Measurements from ENCODE around the gene KRTAP2-2.
"Not testable (repeated sequence)": the region's sequence is repeated elsewhere in the genome, so short reads cannot be mapped to it uniquely, and the experiment has no call there.

KRTAP2-2 gene

GRCh38 chr17:41037853-41038350 is 17.1 kb downstream of the KRTAP2-2 start:
- DNase-seq, result no peak
- Histone ChIP-seq H3K4me1 (no peaks in the 10 kb centered on the region), H3K4me3 (ENCODE audit: low read depth, low read length) (no peak overlapping the region), H3K36me3 (no peaks in the 10 kb centered on the region), H3K27me3 (peaks cover 51% of the 10 kb centered on the region), H3K9me3 (no peaks in the 10 kb centered on the region)
- no peak for TF ChIP-seq CTCF (IDR thresholded peaks at IDR 0.05; ENCODE audit: low read depth, low read length)

GRCh38 chr17:41034346-41034935 is 20.6 kb downstream of the KRTAP2-2 start, which contains the start of gene KRTAP1-3:
Gene KRTAP1-3, minus strand, starts transcription at chr17:41034874. Its CDS starts 53 bp downstream, at chr17:41034821.
- not testable (repeated sequence) for DNase-seq; H3K4me3 ChIP-seq (ENCODE audit: low read depth, low read length); H3K9me3 ChIP-seq; H3K36me3 ChIP-seq; H3K4me1 ChIP-seq
- peaks cover 66% of the 10 kb centered on the region for H3K27me3 ChIP-seq

- Histone ChIP-seq H3K9me3 (no peaks in the 10 kb centered on the region), H3K27me3 (peaks cover 71% of the 10 kb centered on the region), H3K36me3 (no peaks in the 10 kb centered on the region), H3K4me3 (ENCODE audit: low read depth, low read length) (no peak within 1 kb of the TSS), H3K4me1 (no peaks in the 10 kb centered on the region)
- TF ChIP-seq CTCF (IDR thresholded peaks at IDR 0.05; ENCODE audit: low read depth, low read length), result no peak
- DNase-seq, result no peak
Measured at GRCh38 chr17:41029633-41030245, 25.3 kb downstream of the KRTAP2-2 start, which contains the start of gene KRTAP1-4. Gene KRTAP1-4, minus strand, starts transcription at chr17:41030195. Its CDS starts 117 bp downstream, at chr17:41030078.

GRCh38 chr17:41026715-41027471 is 28.1 kb downstream of the KRTAP2-2 start, which contains the start of gene KRTAP1-5:
Gene KRTAP1-5, minus strand, starts transcription at chr17:41027208. Its CDS starts 53 bp downstream, at chr17:41027155.
- no peak within 1 kb of the TSS for H3K4me3 ChIP-seq (ENCODE audit: low read depth, low read length)
- no peak for TF ChIP-seq CTCF (IDR thresholded peaks at IDR 0.05; ENCODE audit: low read depth, low read length)
- no peak for DNase-seq
- no peaks in the 10 kb centered on the region for H3K9me3 ChIP-seq
- no peaks in the 10 kb centered on the region for H3K4me1 ChIP-seq
- H3K27me3 ChIP-seq, result peaks cover 51% of the 10 kb centered on the region
- H3K36me3 ChIP-seq, result no peaks in the 10 kb centered on the region

- TF ChIP-seq CTCF (IDR thresholded peaks at IDR 0.05; ENCODE audit: low read depth, low read length), result no peak
- Histone ChIP-seq H3K4me1 (no peaks in the 10 kb centered on the region), H3K27me3 (peaks cover 33% of the 10 kb centered on the region), H3K36me3 (no peaks in the 10 kb centered on the region), H3K9me3 (no peaks in the 10 kb centered on the region), H3K4me3 (ENCODE audit: low read depth, low read length) (no peak overlapping the region)
- DNase-seq, result no peak
Measured at GRCh38 chr17:41024697-41025096, 30.3 kb downstream of the KRTAP2-2 start.

GRCh38 chr17:41020336-41020735 is 34.7 kb downstream of the KRTAP2-2 start:
- Histone ChIP-seq H3K4me1 (no peaks in the 10 kb centered on the region), H3K9me3 (no peaks in the 10 kb centered on the region), H3K36me3 (no peaks in the 10 kb centered on the region), H3K4me3 (ENCODE audit: low read depth, low read length) (no peak overlapping the region), H3K27me3 (peaks cover 14% of the 10 kb centered on the region)
- no peak for DNase-seq
- TF ChIP-seq CTCF (IDR thresholded peaks at IDR 0.05; ENCODE audit: low read depth, low read length), result no peak

All from BE2C (cell line).